HG02981 (cell line): ENCODE results near the gene CCDC117.

Experiments
- ATAC-seq: cut with Tn5 transposase; IDR thresholded peaks from one replicate; pipeline ENCODE4 v1.9.1; 2021; ENCODE audit warnings: mild to moderate bottlenecking, moderate library complexity; ENCODE audit not compliant: unreplicated experiment

CCDC117 gene

GRCh38 chr22:28768701-28769393 lies 3.6 kb upstream of the CCDC117 start:
- ATAC-seq: no peak

- no peak for ATAC-seq
Measured at GRCh38 chr22:28769394-28770085, 3.0 kb upstream of the CCDC117 start.

DNA sequence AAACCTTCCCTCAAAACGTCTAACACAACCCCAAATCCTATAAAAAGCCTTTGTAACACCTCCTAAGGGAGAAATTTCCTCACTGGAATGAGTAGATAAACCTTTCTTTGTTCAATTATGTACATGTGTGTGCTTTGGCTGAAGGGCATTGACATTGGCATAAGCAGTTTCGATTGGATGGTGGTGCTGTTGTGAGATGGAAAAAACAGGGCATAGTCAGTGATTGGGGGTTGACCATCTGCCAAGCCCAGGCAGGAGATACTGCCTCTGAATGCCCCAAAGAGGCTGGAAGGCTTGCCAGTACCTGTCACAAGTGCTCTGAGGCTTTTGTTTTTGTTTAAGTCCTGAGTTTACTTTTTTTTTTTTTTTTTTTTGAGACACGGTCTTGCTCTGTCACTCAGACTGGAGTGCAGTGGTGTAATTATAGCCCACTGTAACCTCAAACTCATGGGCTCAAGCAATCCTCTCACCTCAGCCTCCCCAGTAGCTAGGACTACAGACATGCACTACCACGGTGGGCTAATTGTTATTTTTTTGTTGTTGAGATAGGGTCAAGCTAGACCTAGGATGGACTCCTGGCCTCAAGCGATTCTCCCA lies 1.2 kb upstream of the CCDC117 start:
- ATAC-seq: no peak

GRCh38 chr22:28773461-28773867 lies 969 bp downstream of the CCDC117 start:
- peak; percentile 6 for ATAC-seq

DNA sequence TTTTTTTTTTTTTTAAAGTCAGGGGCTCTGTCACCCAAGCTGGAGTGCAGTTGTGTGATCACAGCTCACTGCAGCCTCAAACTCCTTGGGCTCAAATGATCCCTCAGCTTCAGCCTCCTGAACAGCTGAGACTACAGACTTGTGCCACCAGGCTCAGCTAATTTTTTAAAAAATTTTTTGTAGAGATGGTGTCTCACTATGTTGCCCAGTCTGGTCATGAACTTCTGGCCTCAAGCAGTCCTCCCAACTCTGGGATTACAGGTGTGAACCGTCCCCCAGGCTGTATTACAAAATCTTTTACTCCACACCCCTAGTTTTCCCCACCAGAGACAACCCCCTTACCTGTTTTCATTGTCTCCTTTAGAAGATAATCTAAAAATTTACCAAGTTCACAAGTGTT lies 1.9 kb downstream of the CCDC117 start:
- no peak for ATAC-seq

DNA sequence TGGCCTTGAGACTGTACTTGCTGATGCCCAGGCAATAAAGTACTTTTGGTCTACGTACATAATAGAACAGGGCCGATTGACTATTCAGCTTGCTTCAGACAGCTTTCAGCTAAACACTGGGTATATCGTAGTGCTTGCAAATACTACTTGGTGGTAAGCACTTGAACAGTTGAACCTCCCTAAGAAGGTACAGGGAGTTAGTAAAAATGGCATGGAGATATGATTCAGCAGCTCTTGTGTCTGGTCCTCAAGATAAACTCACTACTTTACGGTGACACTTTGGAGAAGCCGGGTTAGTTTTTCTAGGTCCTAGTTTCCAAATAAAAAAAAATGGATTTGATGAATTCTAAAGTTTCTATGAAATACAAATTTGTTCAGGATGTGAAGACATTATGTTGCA lies 7.3 kb downstream of the CCDC117 start:
- no peak for ATAC-seq

DNA sequence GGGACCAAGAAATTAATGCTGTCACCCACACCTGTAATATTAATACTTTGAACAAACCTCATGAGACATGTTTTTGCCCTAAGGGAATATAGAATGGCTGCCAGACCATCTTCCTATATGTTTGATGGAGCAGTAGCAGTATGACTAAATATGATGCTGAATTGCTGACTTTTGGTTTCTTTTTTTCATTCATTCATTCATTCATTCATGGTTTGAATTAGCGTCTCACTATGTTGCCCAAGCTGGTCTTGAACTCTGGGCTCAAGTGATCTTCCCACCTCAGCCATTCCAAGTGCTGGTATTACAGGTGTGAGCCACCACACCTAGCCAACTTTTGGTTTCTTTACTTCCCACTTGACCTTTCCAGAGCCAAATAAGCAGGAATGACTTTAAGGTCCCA lies 7.8 kb downstream of the CCDC117 start:
- ATAC-seq: no peak

- no peak for ATAC-seq
Measured at GRCh38 chr22:28783786-28784671, 11.5 kb downstream of the CCDC117 start.

DNA sequence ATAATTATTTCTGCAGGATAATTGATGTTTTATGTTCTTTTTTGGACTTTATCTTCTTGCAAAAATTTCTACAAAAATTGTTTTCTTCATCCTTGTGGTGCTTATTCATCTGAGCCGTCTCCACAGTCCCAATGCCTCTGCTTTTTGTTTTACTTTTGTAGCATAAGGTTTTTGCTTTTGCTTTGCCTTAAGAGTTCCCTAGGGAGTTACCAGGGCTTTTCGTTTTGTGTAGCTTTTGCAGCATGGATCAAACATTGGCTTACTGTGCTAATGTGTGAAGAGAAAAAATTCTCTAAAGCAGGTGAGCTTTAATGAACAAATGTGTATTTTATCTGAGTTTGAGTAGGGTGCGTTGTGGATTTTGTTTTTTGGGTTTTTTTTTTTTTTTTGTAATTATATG lies 16.1 kb downstream of the CCDC117 start:
- no peak for ATAC-seq

- no peak for ATAC-seq
Measured at GRCh38 chr22:28791124-28791523, 18.6 kb downstream of the CCDC117 start.

DNA sequence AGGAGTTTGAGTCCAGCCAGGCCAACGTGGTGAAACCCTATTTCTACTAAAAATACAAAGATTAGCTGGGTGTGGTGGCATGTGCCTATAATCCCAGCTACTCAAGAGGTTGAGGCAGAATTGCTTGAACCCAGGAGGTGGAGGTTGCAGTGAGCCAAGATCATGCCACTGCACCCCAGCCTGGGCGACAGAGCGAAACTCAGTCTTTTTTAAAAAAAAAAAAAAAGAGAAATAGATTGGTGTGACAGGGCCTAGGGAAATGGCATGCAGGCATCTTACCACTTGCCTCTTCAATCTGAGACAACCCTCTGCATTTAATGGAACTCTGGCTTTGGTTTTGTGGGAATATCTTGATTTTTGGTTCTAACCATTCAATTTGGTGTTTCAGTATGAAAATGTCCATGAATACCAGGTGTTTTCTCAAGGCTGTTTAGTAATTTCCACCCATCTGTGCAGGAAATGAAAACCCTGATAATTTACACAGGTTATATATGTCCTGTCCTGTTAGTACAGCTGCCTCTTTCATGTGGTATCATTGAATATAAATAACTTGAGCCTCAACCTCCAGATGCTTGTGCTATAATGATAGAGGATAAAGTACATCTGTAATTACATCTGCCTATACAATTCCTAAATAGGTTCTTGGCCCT lies 19.5 kb downstream of the CCDC117 start:
- peak; percentile 44 for ATAC-seq

DNA sequence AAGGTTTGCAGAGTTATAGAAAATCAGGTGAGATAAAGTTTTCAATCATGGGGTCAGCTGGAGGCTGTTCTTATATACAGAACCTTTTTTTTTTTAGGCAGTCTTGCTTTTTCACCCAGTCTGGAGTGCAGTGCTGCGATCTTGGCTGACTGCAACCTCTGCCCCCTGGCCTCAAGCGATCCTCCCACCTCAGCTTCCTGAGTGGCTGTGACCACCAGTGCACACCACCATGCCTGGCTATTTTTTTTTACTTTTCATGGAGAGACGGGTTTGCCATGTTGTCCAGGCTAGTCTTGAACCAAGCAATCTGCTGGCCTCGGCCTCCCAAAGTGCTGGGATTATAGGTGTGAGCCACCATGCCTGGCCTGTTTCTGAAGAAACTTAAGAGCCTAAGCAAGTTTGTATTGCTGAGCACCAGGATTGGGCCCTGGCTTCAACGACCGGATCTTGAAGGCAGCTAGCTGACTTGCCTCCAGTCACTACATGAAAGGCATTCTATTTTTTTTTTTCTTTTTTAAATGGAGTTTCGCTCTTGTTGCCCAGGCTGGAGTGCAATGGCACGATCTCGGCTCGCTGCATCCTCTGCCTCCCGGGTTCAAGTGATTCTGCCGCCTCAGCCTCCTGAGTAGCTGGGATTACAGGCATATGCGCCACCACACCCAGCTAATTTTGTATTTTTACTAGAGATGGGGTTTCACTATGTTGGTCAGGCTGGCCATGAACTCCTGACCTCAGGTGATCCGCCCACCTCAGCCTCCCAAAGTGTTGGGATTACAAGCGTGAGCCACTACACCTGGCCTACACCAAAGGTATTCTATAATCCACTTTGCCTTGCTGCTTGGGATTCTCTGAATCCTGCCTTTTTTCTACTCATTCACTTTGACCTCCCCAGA lies 20.2 kb downstream of the CCDC117 start:
- ATAC-seq: peak; percentile 26

- ATAC-seq: no peak
Measured at GRCh38 chr22:28793976-28794584, 21.6 kb downstream of the CCDC117 start.

DNA sequence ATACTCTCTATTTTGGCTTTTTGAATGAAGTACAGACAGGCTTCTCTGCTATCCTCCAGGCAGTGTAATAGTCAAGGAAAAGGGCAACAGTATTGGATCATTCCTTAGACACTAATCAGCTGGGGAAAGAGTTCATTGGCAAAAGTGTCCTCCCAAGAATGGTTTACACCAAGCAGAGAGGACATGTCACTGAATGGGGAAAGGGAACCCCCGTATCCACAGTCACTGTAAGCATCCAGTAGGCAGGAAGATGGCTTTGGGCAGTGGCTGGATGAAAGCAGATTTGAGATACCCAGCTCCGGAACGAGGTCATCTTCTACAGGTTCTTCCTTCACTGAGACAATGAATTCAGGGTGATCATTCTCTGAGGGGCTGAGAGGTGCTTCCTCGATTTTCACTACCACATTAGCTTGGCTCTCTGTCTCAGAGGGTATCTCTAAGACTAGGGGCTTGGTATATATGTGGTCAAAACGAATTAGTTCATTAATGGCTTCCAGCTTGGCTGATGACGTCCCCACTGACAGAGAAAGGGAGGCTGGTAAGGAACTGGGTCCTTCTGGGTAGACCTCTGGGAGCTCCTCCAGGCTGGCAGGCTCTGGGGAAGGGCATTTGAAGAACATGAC lies 22.7 kb downstream of the CCDC117 start:
- no peak for ATAC-seq

DNA sequence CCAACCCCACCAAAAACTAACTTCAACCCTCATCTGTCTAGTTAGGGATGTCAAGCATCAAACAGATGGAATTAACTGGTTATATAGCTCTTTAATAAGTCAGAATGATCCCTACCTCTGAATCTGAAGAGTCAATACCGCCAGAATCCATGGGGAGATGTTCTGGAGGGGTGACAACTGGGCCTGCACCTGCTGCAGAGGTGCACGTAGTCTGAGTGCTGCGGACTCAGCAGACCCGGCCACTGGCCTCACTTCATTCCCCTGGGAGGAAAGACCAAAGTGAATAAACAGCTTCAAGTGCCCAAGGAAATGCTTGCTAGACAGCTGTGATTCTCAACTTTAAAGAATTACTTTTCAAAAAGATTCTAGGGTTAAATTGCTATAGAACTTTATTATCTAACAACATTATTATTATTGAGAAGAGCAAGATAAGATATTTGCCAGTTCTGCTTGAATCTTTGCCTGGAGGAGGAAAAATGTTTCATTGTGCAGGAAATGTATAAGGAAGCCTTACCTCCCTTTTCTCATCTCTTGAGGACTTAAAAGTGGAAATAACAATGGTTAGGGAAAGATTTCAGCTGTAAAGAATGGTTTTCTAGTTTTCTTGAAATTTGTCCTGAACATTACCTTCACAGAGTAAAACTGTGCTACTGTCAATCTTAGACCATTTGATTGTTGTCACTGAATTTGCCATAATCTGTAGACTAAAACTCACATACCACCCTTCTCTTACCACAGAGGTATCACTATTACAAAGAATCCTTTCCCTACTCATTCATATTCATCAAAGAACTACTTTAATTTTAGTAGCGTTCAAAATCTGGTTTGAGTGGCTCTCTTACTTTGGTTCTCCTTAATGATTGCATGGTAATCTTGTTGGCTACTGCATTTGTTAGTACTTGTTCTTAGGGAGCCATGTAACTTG lies 23.7 kb downstream of the CCDC117 start:
- ATAC-seq: no peak

DNA sequence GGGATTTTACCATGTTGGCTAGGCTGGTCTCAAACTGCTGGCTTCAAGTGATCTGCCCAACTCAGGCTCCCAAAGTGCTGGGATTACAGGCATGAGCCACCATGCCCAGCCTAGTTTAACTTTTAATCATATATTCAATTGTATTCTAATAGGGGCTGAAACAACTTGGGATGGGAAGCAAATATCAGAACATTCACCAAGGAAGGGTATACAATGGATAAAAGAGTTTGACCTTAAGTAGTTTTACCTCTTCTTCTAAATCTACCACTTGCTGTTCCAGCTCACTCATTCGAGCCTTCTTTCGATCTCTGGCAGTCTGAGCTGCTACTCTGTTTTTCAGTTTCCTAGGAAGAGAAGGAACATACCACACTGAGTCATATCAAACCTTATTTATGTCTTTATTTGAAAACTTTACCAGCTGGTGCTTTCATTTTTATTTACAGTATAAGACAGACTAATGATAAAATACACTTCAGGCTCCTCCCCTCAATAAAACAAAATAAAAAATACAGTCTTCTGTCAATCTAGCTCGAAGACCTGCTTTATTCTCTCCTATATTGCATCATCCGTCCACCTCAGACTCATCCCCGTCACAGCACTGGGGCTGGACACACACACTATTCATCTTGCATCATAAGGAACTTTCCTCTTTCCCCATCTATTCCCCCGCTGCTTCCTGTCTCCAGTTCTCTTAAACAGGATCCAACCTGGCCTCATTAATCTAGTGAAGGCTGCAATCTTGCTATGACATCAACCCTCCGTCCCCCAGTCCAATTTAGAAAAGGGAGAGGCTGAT lies 26.5 kb downstream of the CCDC117 start:
- no peak for ATAC-seq
